ENCODE data around the gene SIRT2. TPM values are rescaled to one million over a fixed set of nuclear protein-coding genes. Genes with fewer than 3 reads are reported as not detected.

SIRT2 gene
- total RNA-seq: 68.8 and 74.9 TPM in 2 replicates

DNA sequence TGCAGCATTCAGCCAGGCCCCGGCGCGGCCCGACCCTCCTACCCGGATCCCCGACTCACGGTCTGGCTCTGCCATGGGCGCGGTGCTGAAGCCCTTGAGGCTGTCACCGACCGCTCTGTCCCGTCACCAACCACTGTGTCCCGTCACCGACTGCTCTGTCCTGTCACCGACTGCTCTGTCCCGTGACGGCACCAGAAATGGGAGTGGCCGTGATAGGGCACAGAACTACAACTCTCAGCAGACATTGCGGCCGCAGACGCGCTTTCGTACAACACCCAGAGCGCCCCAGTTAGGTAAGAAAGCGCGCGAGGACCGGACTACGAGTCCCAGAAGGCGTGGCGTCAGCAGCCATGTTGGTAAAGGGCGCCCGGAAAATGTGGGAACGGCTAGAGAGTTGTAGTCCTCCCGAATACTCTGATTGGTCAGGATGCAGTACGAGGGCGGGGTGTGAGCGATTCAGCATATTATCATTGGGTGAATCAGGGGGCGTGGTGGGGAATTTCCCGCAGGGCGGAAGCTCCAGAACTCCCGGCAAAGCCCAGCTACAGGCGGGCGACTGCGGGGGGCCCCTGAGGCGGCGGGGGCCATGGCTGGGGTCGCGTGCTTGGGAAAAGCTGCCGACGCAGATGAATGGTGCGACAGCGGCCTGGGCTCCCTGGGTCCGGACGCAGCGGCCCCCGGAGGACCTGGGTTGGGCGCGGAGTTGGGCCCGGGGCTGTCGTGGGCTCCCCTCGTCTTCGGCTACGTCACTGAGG lies at the start of gene SIRT2, which contains the start of gene NFKBIB:
Gene SIRT2 (minus strand): TSS at position 172 of the 755 bp plus-strand sequence. CDS start 97 bp downstream, at position 75.
Gene NFKBIB (plus strand): TSS at position 523 of the 755 bp plus-strand sequence. CDS start 64 bp downstream, at position 587.

DNA sequence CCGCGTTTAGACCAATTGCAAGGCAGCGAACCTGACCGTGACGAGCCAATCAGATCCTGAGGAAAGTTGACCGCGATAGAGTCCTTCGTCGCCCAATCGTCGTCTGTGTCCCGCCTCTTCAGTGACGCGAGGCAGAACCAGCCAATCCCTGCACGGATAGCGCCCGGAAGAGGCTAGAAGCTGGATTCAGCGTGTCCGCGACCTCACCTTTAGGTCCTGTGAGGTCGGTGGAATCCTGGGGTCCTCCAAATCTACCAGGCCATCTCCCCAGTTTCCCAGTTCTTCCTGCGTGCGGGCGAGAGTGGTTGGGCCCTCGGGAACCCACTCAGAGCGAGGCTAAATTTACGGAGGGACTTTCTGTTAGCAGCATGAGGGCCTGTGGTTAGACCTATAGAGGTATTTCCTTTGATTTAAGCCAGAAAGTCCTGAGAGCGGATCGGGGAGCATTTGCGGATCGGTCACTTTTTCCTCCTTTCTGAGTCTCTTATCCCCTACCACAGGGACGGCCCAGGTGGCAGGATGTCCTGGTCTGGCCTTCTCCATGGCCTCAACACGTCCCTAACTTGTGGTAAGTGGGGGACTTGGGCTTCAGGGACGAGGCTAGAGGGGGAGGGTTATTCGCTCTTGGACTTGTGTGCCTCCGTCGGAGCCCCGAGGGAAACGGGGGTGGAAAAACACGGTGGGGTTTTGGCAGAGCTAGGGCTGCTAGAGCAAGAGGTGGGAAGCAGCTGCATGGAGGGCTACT lies 31.5 kb upstream of the SIRT2 start, which contains the start of gene MRPS12:
Gene MRPS12 (plus strand): TSS at position 169 of the 745 bp plus-strand sequence. CDS start 351 bp downstream, at position 520.

GRCh38 chr19:38929929-38930775 lies 30.7 kb upstream of the SIRT2 start, which contains the start of gene SARS2:
Gene SARS2, minus strand, starts transcription at chr19:38930763. Its CDS starts 27 bp downstream, at chr19:38930736.

GRCh38 chr19:38877781-38878574 lies 21.4 kb downstream of the SIRT2 start, which contains the start of gene RINL:
Gene RINL, minus strand, starts transcription at chr19:38878275. Its CDS starts 1,533 bp downstream, at chr19:38876742.

GRCh38 chr19:38849860-38850435 lies 49.5 kb downstream of the SIRT2 start, which contains the start of gene HNRNPL:
Gene HNRNPL, minus strand, starts transcription at chr19:38849986. Its CDS starts 20 bp downstream, at chr19:38849966.

Other genes with a start within 250 kb of the SIRT2 start
- gene CAPN12, start 155.1 kb downstream of the SIRT2 start, total RNA-seq: 5.3 and 7.7 TPM in 2 replicates
- 11.6 and 438 TPM in 2 replicates for gene LGALS7, start 126.1 kb downstream of the SIRT2 start, total RNA-seq
- 85.8 and 4,166 TPM in 2 replicates for gene LGALS7B, start 110.4 kb downstream of the SIRT2 start, total RNA-seq
- gene LGALS4, start 86.7 kb downstream of the SIRT2 start, total RNA-seq: 0.21 TPM in 1 of 2 replicates, not detected in the other
- 23.1 and 30.5 TPM in 2 replicates for gene ECH1, start 67.8 kb downstream of the SIRT2 start, total RNA-seq
- gene HNRNPL, start 49.6 kb downstream of the SIRT2 start, total RNA-seq: 162 and 166 TPM in 2 replicates
- 14.7 and 32.2 TPM in 2 replicates for gene RINL, start 21.3 kb downstream of the SIRT2 start, total RNA-seq
- 13.4 and 21.2 TPM in 2 replicates for gene NFKBIB, start 351 bp upstream of the SIRT2 start, total RNA-seq
- gene CCER2, start 12.6 kb upstream of the SIRT2 start, total RNA-seq: 0.21 TPM in 1 of 2 replicates, not detected in the other
- gene SARS2, start 31.1 kb upstream of the SIRT2 start, total RNA-seq: 14.1 and 14.9 TPM in 2 replicates
- 60.5 and 70.6 TPM in 2 replicates for gene MRPS12, start 31.3 kb upstream of the SIRT2 start, total RNA-seq
- 24.3 and 27.7 TPM in 2 replicates for gene FBXO17, start 76.1 kb upstream of the SIRT2 start, total RNA-seq
- 4.9 and 9.6 TPM in 2 replicates for gene FBXO27, start 132.9 kb upstream of the SIRT2 start, total RNA-seq
- gene ACP7, start 184.8 kb upstream of the SIRT2 start, total RNA-seq: 0.43 and 1.4 TPM in 2 replicates
- 5.5 and 9.2 TPM in 2 replicates for gene PAK4, start 226.2 kb upstream of the SIRT2 start, total RNA-seq